Chondrocyte (in vitro differentiated cells): ENCODE results near the gene MRPS23. TPM values are rescaled to one million over a fixed set of nuclear protein-coding genes. Genes with fewer than 3 reads are reported as not detected.
"Not testable (repeated sequence)": the region's sequence is repeated elsewhere in the genome, so short reads cannot be mapped to it uniquely, and the experiment has no call there.

Experiments used
- DNase-seq: peaks from one replicate; pipeline ENCODE4 v3.0.0; 2021; ENCODE audit warnings: mixed read lengths, low spot score
- H3K27ac Mint-ChIP-seq: one replicate; pipeline ENCODE4 v1.8.0; 2021; ENCODE audit warnings: mild to moderate bottlenecking, moderate library complexity, mixed read lengths; ENCODE audit not compliant: unreplicated experiment
- H3K27me3 Mint-ChIP-seq: 2 replicates; pipeline ENCODE4 v1.8.0; 2021; ENCODE audit warnings: low read depth, mixed read lengths
- H3K36me3 Mint-ChIP-seq: 2 replicates; pipeline ENCODE4 v1.8.0; 2021; ENCODE audit warnings: low read depth, mixed read lengths
- H3K4me1 Mint-ChIP-seq: 2 replicates; pipeline ENCODE4 v1.8.0; 2021; ENCODE audit warnings: low read depth, mild to moderate bottlenecking, mixed read lengths
- H3K4me3 Mint-ChIP-seq: one replicate; pipeline ENCODE4 v1.8.0; 2021; ENCODE audit warnings: mild to moderate bottlenecking, moderate library complexity, mixed read lengths; ENCODE audit not compliant: unreplicated experiment
- H3K9me3 Mint-ChIP-seq: 2 replicates; pipeline ENCODE4 v1.8.0; 2021; ENCODE audit warnings: low read depth, mixed read lengths
- CTCF ChIP-seq: fragments of 200-600 bp; sonication (generic); IDR thresholded peaks from 2 replicates; pipeline ENCODE4 v1.5.0; 2021; ENCODE audit warnings: antibody characterized with exemption, mild to moderate bottlenecking, moderate library complexity
- total RNA-seq: library from RNA; stranded (reverse); gene quantifications from 3 replicates; pipeline ENCODE4 v1.2.1, GENCODE V29; 2021

MRPS23 gene
- total RNA-seq, 1 donor from 2014 or later: 33.3 TPM

GRCh38 chr17:57849163-57849873, 526 bp downstream of the MRPS23 start:
- Mint-ChIP-seq H3K4me1 (peaks cover 36% of the 10 kb centered on the region), H3K36me3 (peaks cover 2% of the 10 kb centered on the region), H3K4me3 (peak overlapping the region; percentile 97), H3K27me3 (no peaks in the 10 kb centered on the region), H3K9me3 (no peaks in the 10 kb centered on the region), H3K27ac (peak overlapping the region; percentile 100)
- no peak for TF ChIP-seq CTCF
- no peak for DNase-seq

GRCh38 chr17:57846056-57846945, 3.5 kb downstream of the MRPS23 start:
- not testable (repeated sequence) for H3K27ac Mint-ChIP-seq, H3K27me3 Mint-ChIP-seq, H3K36me3 Mint-ChIP-seq, H3K4me3 Mint-ChIP-seq, H3K9me3 Mint-ChIP-seq, DNase-seq
- peaks cover 26% of the 10 kb centered on the region for H3K4me1 Mint-ChIP-seq

- no peak for DNase-seq
- H3K4me3 Mint-ChIP-seq: no peak overlapping the region
- H3K4me1 Mint-ChIP-seq: no peaks in the 10 kb centered on the region
- no peaks in the 10 kb centered on the region for H3K9me3 Mint-ChIP-seq
- no peak for TF ChIP-seq CTCF
- H3K27ac Mint-ChIP-seq: no peak overlapping the region
- H3K27me3 Mint-ChIP-seq: no peaks in the 10 kb centered on the region
- H3K36me3 Mint-ChIP-seq: peaks cover 13% of the 10 kb centered on the region
Measured at GRCh38 chr17:57842280-57842679, 7.6 kb downstream of the MRPS23 start.

GRCh38 chr17:57839571-57839923, 10.3 kb downstream of the MRPS23 start:
- TF ChIP-seq CTCF: no peak
- Mint-ChIP-seq H3K4me1 (no peaks in the 10 kb centered on the region), H3K27ac (no peak overlapping the region), H3K27me3 (no peaks in the 10 kb centered on the region), H3K9me3 (no peaks in the 10 kb centered on the region), H3K36me3 (peaks cover 15% of the 10 kb centered on the region), H3K4me3 (no peak overlapping the region)
- no peak for DNase-seq

GRCh38 chr17:57838857-57839570, 10.8 kb downstream of the MRPS23 start:
- H3K4me3 Mint-ChIP-seq: no peak overlapping the region
- TF ChIP-seq CTCF: no peak

More at GRCh38 chr17:57838857-57839570, 10.8 kb downstream of the MRPS23 start:
- H3K27ac Mint-ChIP-seq: no peak overlapping the region
- no peaks in the 10 kb centered on the region for H3K27me3 Mint-ChIP-seq
- no peaks in the 10 kb centered on the region for H3K4me1 Mint-ChIP-seq
- peaks cover 15% of the 10 kb centered on the region for H3K36me3 Mint-ChIP-seq
- no peak for DNase-seq
- H3K9me3 Mint-ChIP-seq: no peaks in the 10 kb centered on the region
